ENCODE measurements around the gene FAR2.

DNA sequence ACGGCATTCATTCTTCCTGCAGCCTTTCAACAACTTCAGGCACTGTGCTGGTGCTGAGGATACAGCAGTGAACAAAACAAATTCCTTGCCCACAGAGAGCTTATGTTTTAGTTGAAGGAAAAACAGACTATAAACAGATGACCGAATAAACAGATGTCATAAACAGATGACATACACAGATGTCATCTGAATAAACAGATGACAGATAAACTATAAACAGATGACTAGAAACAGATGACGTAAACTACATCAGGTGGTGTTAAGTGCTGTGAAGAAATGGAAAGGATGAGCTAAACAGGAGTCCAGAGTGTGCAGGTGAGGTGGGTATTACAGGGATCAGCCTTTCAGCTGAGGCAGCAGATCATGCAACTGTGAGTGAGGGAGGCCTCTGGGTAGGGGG is 80.9 kb downstream of the FAR2 start:
- TF ChIP-seq POLR2A (IDR thresholded peaks at IDR 0.05; ENCODE audit: low read depth, low read length) (no peak), POLR2AphosphoS5 (IDR thresholded peaks at IDR 0.05; ENCODE audit: low read depth, low read length) (no peak), SPI1 (IDR thresholded peaks at IDR 0.05; ENCODE audit: low read depth, low read length) (no peak), TAF1 (IDR thresholded peaks at IDR 0.05; ENCODE audit: low read depth, low read length) (no peak), POU2F2 (IDR thresholded peaks at IDR 0.05; ENCODE audit: low read depth, low read length) (no peak)

All from GM12891 (cell line).